Measurements from ENCODE around the gene DEK.
"Not testable (repeated sequence)": the region's sequence is repeated elsewhere in the genome, so short reads cannot be mapped to it uniquely, and the experiment has no call there.

- TF ChIP-seq CTCF (conservative IDR thresholded peaks at IDR 0.05); EZH2 (IDR thresholded peaks at IDR 0.05; ENCODE audit: low read depth): not testable (repeated sequence)
Measured at GRCh38 chr6:18226451-18227105, 37.8 kb downstream of the DEK start.

Data from PC-9 (cell line).